PFSK-1 (cell line): ENCODE measurements around the gene ACTN1.

ENCODE experiments used
- FOXP2 ChIP-seq: optimal IDR thresholded peaks from 2 replicates; pipeline ENCODE3; 2011; ENCODE audit warnings: borderline replicate concordance, control low read depth, inconsistent platforms; ENCODE audit not compliant: insufficient read depth; ENCODE audit errors: extremely low read length, extremely low read depth
- POLR2AphosphoS5 ChIP-seq: IDR thresholded peaks from 2 replicates; pipeline ENCODE4 v1.6.1; 2012; ENCODE audit warnings: low read depth, mild to moderate bottlenecking, control low read depth, low read length, moderate library complexity
- REST ChIP-seq, 2 experiments: IDR thresholded peaks; 2 replicates each; pipeline versions ENCODE4 v1.6.1 to v1.8.0; 2011 to 2012; ENCODE audit warnings: low read depth in 2 of 2, low read length in 2 of 2, control low read depth in 1 of 2, inconsistent platforms in 1 of 2, mild to moderate bottlenecking in 1 of 2, moderate library complexity in 1 of 2; ENCODE audit not compliant: insufficient read depth in 1 of 2
- SIN3A ChIP-seq: IDR thresholded peaks from 2 replicates; pipeline ENCODE4 v1.6.1; 2012; ENCODE audit warnings: mild to moderate bottlenecking, low read length, moderate library complexity, borderline replicate concordance; ENCODE audit not compliant: insufficient read depth
- TAF1 ChIP-seq: IDR thresholded peaks from 2 replicates; pipeline ENCODE4 v1.6.1; 2012; ENCODE audit warnings: low read length, control low read depth, borderline replicate concordance; ENCODE audit not compliant: insufficient read depth

The ACTN1 gene

GRCh38 chr14:68932686-68933085, 46.4 kb downstream of the ACTN1 start:
- no peak for TF ChIP-seq REST (IDR thresholded peaks at IDR 0.05; ENCODE audit: insufficient read depth in 1 of 2, low read depth in 2 of 2, low read length in 2 of 2)
- TF ChIP-seq TAF1 = no peak
- no peak for TF ChIP-seq SIN3A
- TF ChIP-seq POLR2AphosphoS5 = no peak

- TF ChIP-seq TAF1 (no peak), REST (IDR thresholded peaks at IDR 0.05; ENCODE audit: insufficient read depth in 1 of 2, low read depth in 2 of 2, low read length in 2 of 2) (no peak), POLR2AphosphoS5 (no peak), FOXP2 (no peak), SIN3A (no peak)
Measured at GRCh38 chr14:68932231-68932630, 46.9 kb downstream of the ACTN1 start.

- TF ChIP-seq TAF1 (no peak), SIN3A (no peak), REST (IDR thresholded peaks at IDR 0.05; ENCODE audit: insufficient read depth in 1 of 2, low read depth in 2 of 2, low read length in 2 of 2) (no peak), FOXP2 (no peak), POLR2AphosphoS5 (no peak)
Measured at GRCh38 chr14:68931474-68932051, 47.5 kb downstream of the ACTN1 start.

DNA sequence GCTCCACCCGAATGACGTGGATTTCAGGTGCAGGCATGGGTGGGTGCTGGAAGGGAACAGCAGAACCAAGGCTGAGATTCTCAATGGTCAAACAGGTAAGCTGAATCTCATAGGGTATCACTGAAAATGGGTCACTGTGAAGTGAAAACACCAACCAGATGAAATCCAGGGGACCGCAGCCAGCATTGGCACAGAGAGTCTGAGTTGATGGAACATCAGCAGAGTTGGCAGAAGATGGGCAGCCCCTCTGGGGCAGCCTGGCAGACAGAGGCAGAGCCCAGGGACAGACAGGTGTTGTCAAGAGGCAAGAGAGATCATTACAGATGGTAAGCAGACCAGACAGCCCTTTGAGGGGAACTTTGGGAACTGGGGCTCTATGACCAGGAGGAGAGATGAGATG, 48.0 kb downstream of the ACTN1 start:
- no peak for TF ChIP-seq POLR2AphosphoS5
- no peak for TF ChIP-seq SIN3A
- TF ChIP-seq REST (IDR thresholded peaks at IDR 0.05; ENCODE audit: insufficient read depth in 1 of 2, low read depth in 2 of 2, low read length in 2 of 2) = no peak
- no peak for TF ChIP-seq TAF1
- TF ChIP-seq FOXP2 = no peak

DNA sequence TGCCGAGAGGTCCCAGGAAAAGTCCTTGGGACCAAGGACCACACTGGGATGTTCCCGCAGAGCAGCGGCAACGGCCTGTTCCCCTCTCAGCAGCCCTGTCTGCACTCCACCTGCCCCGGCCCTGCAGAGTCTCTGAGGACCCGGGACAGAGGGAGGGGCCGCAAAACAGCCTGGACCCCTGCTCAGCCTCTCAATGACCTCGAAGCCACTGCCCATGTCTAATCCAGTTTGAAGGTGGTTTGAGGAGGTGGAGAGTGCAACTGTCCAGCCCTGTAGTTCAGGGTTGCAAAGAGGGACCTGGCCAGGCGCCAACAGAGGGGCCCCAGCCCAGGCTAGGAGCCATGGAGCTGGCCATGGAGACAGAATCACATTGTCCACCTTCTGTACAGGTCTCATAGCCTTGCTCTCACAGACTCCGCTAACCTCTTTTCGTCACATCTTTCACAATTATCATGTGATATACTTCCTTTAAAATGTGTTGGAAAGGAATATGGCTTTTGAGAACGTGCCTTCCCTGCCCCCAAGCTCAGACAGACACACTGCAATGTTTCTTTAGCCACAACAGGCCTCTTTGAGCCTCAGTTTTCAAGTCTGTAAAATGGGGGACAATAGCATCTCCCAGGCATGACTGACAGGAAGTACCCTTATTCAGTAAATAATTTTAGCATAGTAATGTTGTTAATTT, 49.3 kb downstream of the ACTN1 start:
- TF ChIP-seq SIN3A = no peak
